Measurements from ENCODE around the gene C1QL4. TPM values are rescaled to one million over a fixed set of nuclear protein-coding genes. Genes with fewer than 3 reads are reported as not detected.

C1QL4 gene
- total and polyA plus RNA-seq, 12 donors, result not detected

DNA sequence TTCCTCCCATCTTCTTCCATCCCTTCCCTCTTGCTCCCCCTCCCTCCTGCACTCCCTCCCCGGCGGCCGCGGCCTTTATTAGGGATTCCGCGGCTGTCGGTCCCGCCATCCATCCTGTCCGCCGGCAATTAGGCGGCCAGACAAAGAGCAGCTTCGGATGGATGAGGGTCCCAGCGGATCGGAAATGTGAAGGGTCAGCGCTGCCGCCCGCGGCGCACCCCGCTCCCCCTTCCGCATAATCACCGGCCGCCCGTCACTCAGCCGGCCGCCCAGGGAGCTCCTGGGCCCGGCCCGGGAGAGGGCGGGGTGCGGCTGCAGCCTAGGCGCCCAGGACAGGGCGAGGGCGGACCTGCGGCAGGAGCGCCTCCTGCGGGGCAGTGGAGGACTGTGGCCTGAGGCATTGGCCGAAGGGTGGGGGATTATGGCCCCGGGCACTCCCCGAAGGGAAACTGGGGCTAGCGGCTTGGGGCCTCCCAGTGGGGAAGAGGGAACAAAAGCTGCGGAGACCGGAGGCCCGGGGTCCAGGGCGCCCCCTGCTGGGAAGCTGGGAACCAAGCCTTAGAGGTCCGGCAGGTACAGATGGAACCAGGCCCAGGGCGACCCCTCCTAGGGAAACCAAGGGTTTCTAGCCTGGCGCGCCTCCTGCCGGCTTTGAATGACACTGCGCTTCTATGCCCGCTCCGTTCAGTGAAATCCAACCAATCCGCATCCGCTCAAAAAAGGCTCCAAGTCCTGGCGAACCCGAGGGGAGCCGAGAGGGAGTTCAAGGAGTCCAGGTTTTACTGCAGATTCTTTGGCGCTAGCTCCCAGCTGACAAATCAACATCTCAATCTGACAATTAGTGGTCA is 5.3 kb upstream of the C1QL4 start:
- whole genome bisulfite sequencing, 2 donors, result 2% methylated on average over 57 to 58 of the region's 58 CpGs
- Histone ChIP-seq H3K27me3 (peaks cover 15 to 98% (median 81%) of the 10 kb centered on the region in 7 donors), H3K27ac (no peak overlapping the region), H3K4me1 (peaks cover 28 to 53% (median 46%) of the 10 kb centered on the region in 9 donors), H3K9me3 (no peaks in the 10 kb centered on the region), H3K36me3 (no peaks in the 10 kb centered on the region), H3K4me3 (peak overlapping the region; percentile 32 to 58 (median 54))
- TF ChIP-seq, protein P1, sequence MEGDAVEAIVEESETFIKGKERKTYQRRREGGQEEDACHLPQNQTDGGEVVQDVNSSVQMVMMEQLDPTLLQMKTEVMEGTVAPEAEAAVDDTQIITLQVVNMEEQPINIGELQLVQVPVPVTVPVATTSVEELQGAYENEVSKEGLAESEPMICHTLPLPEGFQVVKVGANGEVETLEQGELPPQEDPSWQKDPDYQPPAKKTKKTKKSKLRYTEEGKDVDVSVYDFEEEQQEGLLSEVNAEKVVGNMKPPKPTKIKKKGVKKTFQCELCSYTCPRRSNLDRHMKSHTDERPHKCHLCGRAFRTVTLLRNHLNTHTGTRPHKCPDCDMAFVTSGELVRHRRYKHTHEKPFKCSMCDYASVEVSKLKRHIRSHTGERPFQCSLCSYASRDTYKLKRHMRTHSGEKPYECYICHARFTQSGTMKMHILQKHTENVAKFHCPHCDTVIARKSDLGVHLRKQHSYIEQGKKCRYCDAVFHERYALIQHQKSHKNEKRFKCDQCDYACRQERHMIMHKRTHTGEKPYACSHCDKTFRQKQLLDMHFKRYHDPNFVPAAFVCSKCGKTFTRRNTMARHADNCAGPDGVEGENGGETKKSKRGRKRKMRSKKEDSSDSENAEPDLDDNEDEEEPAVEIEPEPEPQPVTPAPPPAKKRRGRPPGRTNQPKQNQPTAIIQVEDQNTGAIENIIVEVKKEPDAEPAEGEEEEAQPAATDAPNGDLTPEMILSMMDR (IDR thresholded peaks at IDR 0.05), result peak; percentile 74 to 91 (median 83)
- peak; percentile 42 to 68 (median 58) for ATAC-seq
- intact Hi-C loops (cut with DNase I), result loop anchor here in 6 of 10 donors (5.0 to 10.0 kb wide), 3 partner anchors 47 to 55 kb away; partner anchors contain the start of gene PRPH (in 1 of the 6)
- DNase-seq, result peak; percentile 68 to 78

DNA sequence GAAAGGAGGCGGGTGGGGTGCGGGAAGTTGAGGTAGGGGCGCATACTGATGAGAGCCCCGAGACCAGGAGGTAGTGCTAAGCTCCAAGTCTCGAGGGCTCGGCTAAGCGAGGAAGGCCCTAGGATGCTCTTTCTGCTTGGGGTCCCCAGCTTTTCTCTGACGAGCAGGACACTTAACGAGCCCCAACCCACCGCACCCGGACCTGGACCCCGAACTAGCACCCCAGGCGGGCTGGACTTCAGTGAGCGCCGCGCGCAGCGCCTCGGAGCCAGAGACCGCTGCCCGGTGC is 4.7 kb upstream of the C1QL4 start:
- no peak for DNase-seq
- WGBS, 2 donors, result 18 to 27% methylated on average over 21 of the region's 21 CpGs
- H3K9me3 ChIP-seq, result no peaks in the 10 kb centered on the region

DNA sequence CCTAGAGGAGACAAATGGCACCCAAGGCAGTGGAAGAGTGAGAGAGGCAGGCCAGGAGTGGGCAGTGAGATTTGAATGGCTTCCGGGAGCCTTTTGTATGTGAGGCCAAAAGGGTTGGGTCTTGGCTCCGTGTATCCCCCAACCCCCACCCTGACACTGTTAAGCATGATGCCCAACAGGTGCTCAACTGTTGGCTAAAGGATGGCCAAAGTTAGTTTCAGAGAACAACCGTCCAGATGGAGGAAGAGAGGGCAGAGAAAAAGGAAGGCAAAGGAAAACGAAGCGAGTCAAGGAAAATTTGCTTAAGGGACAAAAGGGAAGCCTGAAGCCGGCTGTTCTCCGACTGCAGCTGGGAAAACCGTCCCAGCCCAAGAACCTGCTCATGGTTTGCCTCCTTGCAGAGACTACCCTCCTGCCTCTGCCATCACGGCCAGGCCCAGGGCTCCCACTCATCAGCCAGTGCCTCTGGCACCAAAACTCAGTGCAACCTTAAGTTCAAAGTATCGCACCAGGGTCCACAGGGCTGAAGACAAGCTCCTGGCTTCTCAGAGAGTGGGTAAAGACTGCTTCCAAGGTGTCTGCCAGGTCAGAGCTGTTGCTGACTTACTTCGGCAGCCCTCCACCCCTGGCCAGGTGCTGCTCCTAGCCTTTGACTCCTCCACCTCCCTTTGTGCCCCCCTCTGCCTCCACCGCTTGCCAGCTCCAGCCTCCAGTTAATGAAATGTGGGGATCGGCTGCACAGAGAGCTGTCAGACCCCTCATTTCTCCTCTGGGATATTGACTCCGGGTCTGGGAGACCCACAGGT is 4.2 kb upstream of the C1QL4 start:
- H3K4me3 ChIP-seq, result no peak overlapping the region
- no peak overlapping the region for H3K27ac ChIP-seq
- WGBS, 2 donors, result 44 to 52% methylated on average over 14 of the region's 14 CpGs
- peaks cover 14 to 98% (median 81%) of the 10 kb centered on the region in 7 donors for H3K27me3 ChIP-seq
- intact Hi-C loops (cut with DNase I), result loop anchor here in 6 of 10 donors (5.0 to 10.0 kb wide), 3 partner anchors 46 to 54 kb away; partner anchors contain the start of gene PRPH (in 1 of the 6)
- TF ChIP-seq, protein P1 (IDR thresholded peaks at IDR 0.05), result no peak
- no peaks in the 10 kb centered on the region for H3K9me3 ChIP-seq
- no peaks in the 10 kb centered on the region for H3K36me3 ChIP-seq
- DNase-seq, result no peak
- no peak for ATAC-seq
- peaks cover 18 to 53% (median 42%) of the 10 kb centered on the region in 9 donors for H3K4me1 ChIP-seq

More for the DNA sequence above, 4.7 kb upstream of the C1QL4 start:
- TF ChIP-seq, protein P1 (IDR thresholded peaks at IDR 0.05), result no peak
- Histone ChIP-seq H3K36me3 (no peaks in the 10 kb centered on the region), H3K27ac (no peak overlapping the region), H3K4me3 (peak overlapping the region in 9 of 10 donors; percentile 32 to 58 (median 54)), H3K4me1 (peaks cover 22 to 53% (median 44%) of the 10 kb centered on the region in 9 donors), H3K27me3 (peaks cover 13 to 98% (median 81%) of the 10 kb centered on the region in 7 donors)
- intact Hi-C loops (cut with DNase I), result loop anchor here in 6 of 10 donors (5.0 to 10.0 kb wide), 3 partner anchors 47 to 54 kb away; partner anchors contain the start of gene PRPH (in 1 of the 6)
- ATAC-seq, result no peak

All from heart right ventricle (tissue), 16 donors.